ENCODE data around the gene IL4R.
"Not testable (repeated sequence)": the region's sequence is repeated elsewhere in the genome, so short reads cannot be mapped to it uniquely, and the experiment has no call there.

IL4R gene

GRCh38 chr16:27392671-27393070, 78.9 kb downstream of the IL4R start:
- POLR2A ChIA-PET = no interaction called here
- DNase-seq (ENCODE audit: low read depth, low spot score) = no peak
- CTCF ChIA-PET = interaction anchor here (1.1 to 1.8 kb wide), 2 partner anchors 8 to 25 kb away, joined by 3 to 12 read pairs; no protein-coding TSS in a partner anchor
- no peak for TF ChIP-seq CTCF (IDR thresholded peaks at IDR 0.05; ENCODE audit: insufficient read depth, low read length, missing control alignments)
- H3K4me3 ChIP-seq (ENCODE audit: low read depth, low read length) = no peak overlapping the region

GRCh38 chr16:27394516-27394915, 80.7 kb downstream of the IL4R start:
- no peak for DNase-seq (ENCODE audit: low read depth, low spot score)
- POLR2A ChIA-PET = no interaction called here
- TF ChIP-seq CTCF (IDR thresholded peaks at IDR 0.05; ENCODE audit: insufficient read depth, low read length, missing control alignments) = no peak
- CTCF ChIA-PET = no interaction called here
- no peak overlapping the region for H3K4me3 ChIP-seq (ENCODE audit: low read depth, low read length)

- H3K4me3 ChIP-seq (ENCODE audit: low read depth, low read length); DNase-seq (ENCODE audit: low read depth, low spot score); POLR2A ChIA-PET: not testable (repeated sequence)
- CTCF ChIA-PET = interaction anchor here (1.3 kb wide), 1 partner anchor 31 kb away, joined by 4 read pairs; no protein-coding TSS in a partner anchor
Observed at GRCh38 chr16:27398341-27398893, 84.6 kb downstream of the IL4R start.

- CTCF ChIA-PET = interaction anchor here (0.9 to 1.3 kb wide), 2 partner anchors 9 to 31 kb away, joined by 3 to 4 read pairs; no protein-coding TSS in a partner anchor
- H3K4me3 ChIP-seq (ENCODE audit: low read depth, low read length) = no peak overlapping the region
- no peak for DNase-seq (ENCODE audit: low read depth, low spot score)
- POLR2A ChIA-PET = no interaction called here
- no peak for TF ChIP-seq CTCF (IDR thresholded peaks at IDR 0.05; ENCODE audit: insufficient read depth, low read length, missing control alignments)
Observed at GRCh38 chr16:27398894-27399853, 85.4 kb downstream of the IL4R start.

- no peak for DNase-seq (ENCODE audit: low read depth, low spot score)
- POLR2A ChIA-PET = no interaction called here
- TF ChIP-seq CTCF (IDR thresholded peaks at IDR 0.05; ENCODE audit: insufficient read depth, low read length, missing control alignments) = no peak
- H3K4me3 ChIP-seq (ENCODE audit: low read depth, low read length) = no peak overlapping the region
- CTCF ChIA-PET = interaction anchor here (0.7 to 2.6 kb wide), 4 partner anchors 10 to 165 kb away, joined by 3 to 18 read pairs (median 6); no protein-coding TSS in a partner anchor
Observed at GRCh38 chr16:27399969-27400368, 86.2 kb downstream of the IL4R start.

- ChIA-PET CTCF (interaction anchor here (0.7 to 2.6 kb wide), 6 partner anchors 9 to 166 kb away, joined by 3 to 18 read pairs (median 4); no protein-coding TSS in a partner anchor), POLR2A (no interaction called here)
- TF ChIP-seq CTCF (IDR thresholded peaks at IDR 0.05; ENCODE audit: insufficient read depth, low read length, missing control alignments) = no peak
- no peak for DNase-seq (ENCODE audit: low read depth, low spot score)
- H3K4me3 ChIP-seq (ENCODE audit: low read depth, low read length) = no peak overlapping the region
Observed at GRCh38 chr16:27400751-27401620, 87.2 kb downstream of the IL4R start.
